ENCODE results near the gene APOA4.
A peak's percentile ranks its signal among the peaks of the same experiment; 100 is the strongest.

Gene APOA4

DNA sequence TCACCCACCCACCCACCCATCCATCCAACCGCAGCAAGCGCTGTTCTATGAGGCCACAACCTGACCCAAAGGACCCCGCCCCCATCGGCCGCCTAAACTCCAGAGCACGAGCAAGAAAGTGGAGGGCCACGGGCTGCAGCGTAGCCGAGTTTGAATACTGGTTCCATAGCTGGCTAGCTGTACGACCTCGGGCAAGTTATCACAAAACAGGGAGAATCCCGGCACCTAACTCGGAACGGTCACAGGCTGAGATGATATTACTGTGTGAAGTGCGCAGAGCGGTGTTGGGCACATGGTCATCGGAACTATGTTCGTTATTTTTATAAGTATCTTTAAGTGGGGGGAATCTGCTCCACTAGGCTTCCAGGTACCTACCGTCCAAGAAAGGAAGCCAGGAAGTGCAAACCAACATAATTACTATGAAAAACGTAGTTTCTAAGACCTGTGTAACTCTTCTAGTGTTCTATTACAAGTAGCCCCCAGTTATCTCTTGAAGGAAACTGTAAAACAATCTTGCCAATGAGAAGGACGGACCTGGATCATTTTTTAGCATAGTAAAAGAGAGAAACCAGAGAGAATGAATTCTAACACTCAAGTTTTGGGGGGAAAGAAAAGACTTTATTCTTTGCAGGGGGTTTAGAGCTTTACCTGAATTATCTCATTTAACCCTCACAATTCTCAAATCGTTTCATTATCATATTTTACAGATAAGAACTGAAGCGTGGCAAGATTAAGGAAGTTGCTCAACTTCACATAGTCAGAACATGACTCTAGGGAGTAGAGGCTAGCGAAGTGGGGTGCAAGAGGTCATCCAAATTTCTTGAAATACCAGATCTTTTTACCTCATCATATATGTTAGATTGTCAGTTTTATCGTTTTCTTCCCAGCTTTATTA is 49.7 kb downstream of the APOA4 start:
- Histone ChIP-seq H3K27ac (peak overlapping the region; percentile 98), H3K4me3 (ENCODE audit: low read depth, low read length) (peak overlapping the region; percentile 94)
- TF ChIP-seq, protein P1, sequence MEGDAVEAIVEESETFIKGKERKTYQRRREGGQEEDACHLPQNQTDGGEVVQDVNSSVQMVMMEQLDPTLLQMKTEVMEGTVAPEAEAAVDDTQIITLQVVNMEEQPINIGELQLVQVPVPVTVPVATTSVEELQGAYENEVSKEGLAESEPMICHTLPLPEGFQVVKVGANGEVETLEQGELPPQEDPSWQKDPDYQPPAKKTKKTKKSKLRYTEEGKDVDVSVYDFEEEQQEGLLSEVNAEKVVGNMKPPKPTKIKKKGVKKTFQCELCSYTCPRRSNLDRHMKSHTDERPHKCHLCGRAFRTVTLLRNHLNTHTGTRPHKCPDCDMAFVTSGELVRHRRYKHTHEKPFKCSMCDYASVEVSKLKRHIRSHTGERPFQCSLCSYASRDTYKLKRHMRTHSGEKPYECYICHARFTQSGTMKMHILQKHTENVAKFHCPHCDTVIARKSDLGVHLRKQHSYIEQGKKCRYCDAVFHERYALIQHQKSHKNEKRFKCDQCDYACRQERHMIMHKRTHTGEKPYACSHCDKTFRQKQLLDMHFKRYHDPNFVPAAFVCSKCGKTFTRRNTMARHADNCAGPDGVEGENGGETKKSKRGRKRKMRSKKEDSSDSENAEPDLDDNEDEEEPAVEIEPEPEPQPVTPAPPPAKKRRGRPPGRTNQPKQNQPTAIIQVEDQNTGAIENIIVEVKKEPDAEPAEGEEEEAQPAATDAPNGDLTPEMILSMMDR (IDR thresholded peaks at IDR 0.05; ENCODE audit: low read depth, low read length): no peak

GRCh38 chr11:116772443-116773202 is 50.5 kb downstream of the APOA4 start, which contains the start of gene BUD13:
Gene BUD13 (minus strand): TSS chr11:116772987. CDS start chr11:116772964, 23 bp downstream.
- Histone ChIP-seq H3K27ac (peak within 1 kb of the TSS; percentile 98), H3K9me3 (ENCODE audit: severe bottlenecking) (no peaks in the 10 kb centered on the region), H3K36me3 (peaks cover 35% of the 10 kb centered on the region), H3K4me3 (ENCODE audit: low read depth, low read length) (peak within 1 kb of the TSS; percentile 94), H3K27me3 (ENCODE audit: insufficient read depth, low read depth, severe bottlenecking) (no peaks in the 10 kb centered on the region)
- DNase-seq: peak; percentile 94
- TF ChIP-seq, protein P1 (IDR thresholded peaks at IDR 0.05; ENCODE audit: low read depth, low read length): no peak

More for the DNA sequence above, 49.7 kb downstream of the APOA4 start:
- peaks cover 29% of the 10 kb centered on the region for H3K36me3 ChIP-seq
- DNase-seq: no peak
- H3K9me3 ChIP-seq (ENCODE audit: severe bottlenecking): no peaks in the 10 kb centered on the region
- no peaks in the 10 kb centered on the region for H3K27me3 ChIP-seq (ENCODE audit: insufficient read depth, low read depth, severe bottlenecking)

- Histone ChIP-seq H3K4me3 (ENCODE audit: low read depth, low read length) (peak overlapping the region; percentile 94), H3K36me3 (peaks cover 37% of the 10 kb centered on the region), H3K27me3 (ENCODE audit: insufficient read depth, low read depth, severe bottlenecking) (no peaks in the 10 kb centered on the region), H3K9me3 (ENCODE audit: severe bottlenecking) (no peaks in the 10 kb centered on the region), H3K27ac (peak overlapping the region; percentile 98)
- no peak for DNase-seq
- TF ChIP-seq, protein P1 (IDR thresholded peaks at IDR 0.05; ENCODE audit: low read depth, low read length): no peak
These were observed 51.2 kb downstream of the APOA4 start for GRCh38 chr11:116771935-116772334.
